Liver (tissue), 3 donors: Measurements from ENCODE around the gene MCF2L2.

Source experiments
- ATF3 ChIP-seq: IDR thresholded peaks from 2 replicates; pipeline ENCODE4 v1.6.1; 2016; ENCODE audit warnings: antibody characterized with exemption
- CTCF ChIP-seq: fragments of 150-350 bp; IDR thresholded peaks from 2 replicates; pipeline ENCODE4 v1.5.1; 2017; ENCODE audit warnings: improper control_type of control experiment, low read depth, low read length; ENCODE audit not compliant: missing input control
- FOXA1 ChIP-seq: IDR thresholded peaks from 2 replicates; pipeline ENCODE4 v1.6.1; 2016; ENCODE audit warnings: antibody characterized with exemption
- MAX ChIP-seq: IDR thresholded peaks from 2 replicates; pipeline ENCODE4 v1.6.1; 2016; ENCODE audit warnings: antibody characterized with exemption
- RAD21 ChIP-seq, 2 donors: IDR thresholded peaks; 2 replicates each; pipeline ENCODE4 v1.6.1; 2016; ENCODE audit warnings: antibody characterized with exemption in 2 of 2, mild to moderate bottlenecking in 2 of 2
- SP1 ChIP-seq: IDR thresholded peaks from 2 replicates; pipeline ENCODE4 v1.6.1; 2018; ENCODE audit warnings: antibody characterized with exemption, mild to moderate bottlenecking
- TAF1 ChIP-seq: conservative IDR thresholded peaks from 2 replicates; pipeline ENCODE4 v1.6.1; 2016; ENCODE audit warnings: antibody characterized with exemption, mild to moderate bottlenecking
- YY1 ChIP-seq: IDR thresholded peaks from 2 replicates; pipeline ENCODE4 v1.6.1; 2016; ENCODE audit warnings: antibody characterized with exemption, mild to moderate bottlenecking
- TF ChIP-seq, protein P1 (sequence below): IDR thresholded peaks from 2 replicates; pipeline ENCODE4 v1.6.1; 2016; ENCODE audit warnings: antibody characterized with exemption, mild to moderate bottlenecking
- donor health status: healthy.
- donor health status: healthy.

DNA sequence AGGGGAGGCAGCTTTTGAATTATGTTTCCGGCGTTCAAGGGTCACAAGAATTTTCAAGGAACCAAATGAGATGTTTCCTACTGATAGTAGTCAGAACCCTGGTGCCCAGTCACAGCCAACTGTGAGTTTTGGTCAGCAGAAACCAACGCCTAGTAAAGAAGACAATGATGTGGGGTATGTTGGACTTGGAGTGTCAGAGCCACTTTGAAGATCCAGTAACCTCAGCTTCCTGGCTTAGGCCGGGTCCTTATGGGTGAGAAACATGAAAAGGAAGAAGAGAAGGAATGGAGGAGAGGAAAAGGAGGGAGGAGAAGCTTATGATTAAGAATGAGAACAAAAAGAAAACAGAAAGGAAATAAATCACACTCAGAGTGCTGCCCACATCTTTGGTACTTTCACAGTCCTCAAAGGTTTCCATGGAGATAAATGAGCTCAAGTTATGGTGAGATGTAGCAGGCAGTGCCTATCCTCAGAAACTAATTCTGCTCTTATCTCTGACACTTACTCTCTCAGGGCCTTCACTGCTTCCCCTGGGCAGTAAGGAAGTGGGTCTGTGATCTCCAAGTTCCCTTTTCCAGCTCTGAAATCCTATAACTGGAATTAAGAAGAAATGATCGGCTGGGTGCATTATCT lies 2.0 kb upstream of the MCF2L2 start:
- TF ChIP-seq CTCF (no peak), ATF3 (no peak), SP1 (no peak), FOXA1 (no peak), MAX (no peak), RAD21 (IDR thresholded peaks at IDR 0.05) (no peak), YY1 (no peak), TAF1 (no peak)
- TF ChIP-seq, protein P1, sequence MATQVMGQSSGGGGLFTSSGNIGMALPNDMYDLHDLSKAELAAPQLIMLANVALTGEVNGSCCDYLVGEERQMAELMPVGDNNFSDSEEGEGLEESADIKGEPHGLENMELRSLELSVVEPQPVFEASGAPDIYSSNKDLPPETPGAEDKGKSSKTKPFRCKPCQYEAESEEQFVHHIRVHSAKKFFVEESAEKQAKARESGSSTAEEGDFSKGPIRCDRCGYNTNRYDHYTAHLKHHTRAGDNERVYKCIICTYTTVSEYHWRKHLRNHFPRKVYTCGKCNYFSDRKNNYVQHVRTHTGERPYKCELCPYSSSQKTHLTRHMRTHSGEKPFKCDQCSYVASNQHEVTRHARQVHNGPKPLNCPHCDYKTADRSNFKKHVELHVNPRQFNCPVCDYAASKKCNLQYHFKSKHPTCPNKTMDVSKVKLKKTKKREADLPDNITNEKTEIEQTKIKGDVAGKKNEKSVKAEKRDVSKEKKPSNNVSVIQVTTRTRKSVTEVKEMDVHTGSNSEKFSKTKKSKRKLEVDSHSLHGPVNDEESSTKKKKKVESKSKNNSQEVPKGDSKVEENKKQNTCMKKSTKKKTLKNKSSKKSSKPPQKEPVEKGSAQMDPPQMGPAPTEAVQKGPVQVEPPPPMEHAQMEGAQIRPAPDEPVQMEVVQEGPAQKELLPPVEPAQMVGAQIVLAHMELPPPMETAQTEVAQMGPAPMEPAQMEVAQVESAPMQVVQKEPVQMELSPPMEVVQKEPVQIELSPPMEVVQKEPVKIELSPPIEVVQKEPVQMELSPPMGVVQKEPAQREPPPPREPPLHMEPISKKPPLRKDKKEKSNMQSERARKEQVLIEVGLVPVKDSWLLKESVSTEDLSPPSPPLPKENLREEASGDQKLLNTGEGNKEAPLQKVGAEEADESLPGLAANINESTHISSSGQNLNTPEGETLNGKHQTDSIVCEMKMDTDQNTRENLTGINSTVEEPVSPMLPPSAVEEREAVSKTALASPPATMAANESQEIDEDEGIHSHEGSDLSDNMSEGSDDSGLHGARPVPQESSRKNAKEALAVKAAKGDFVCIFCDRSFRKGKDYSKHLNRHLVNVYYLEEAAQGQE, result no peak
